Naive thymus-derived CD8-positive, alpha-beta T cell (primary cell): ENCODE data around the gene LRRC28. TPM values are rescaled to one million over a fixed set of nuclear protein-coding genes. Genes with fewer than 3 reads are reported as not detected.

Source experiments
- ATAC-seq, 2 donors: fragments of 150-1000 bp; cut with Tn5 transposase in 1 of 2; sonication (Bioruptor Pico), chemical (Tn5 transposase) in 1 of 2; 1 replicate in 1 of 2; 2 replicates in 1 of 2; pipeline ENCODE4 v1.10.0; 2021; ENCODE audit warnings: mild to moderate bottlenecking in 2 of 2, moderate library complexity in 2 of 2
- POLR2A ChIA-PET: fragments of 350-600 bp; sonication (Branson Sonifier 250); formaldehyde crosslinking; loops from one replicate; lab custom pipeline; 2021; ENCODE audit warnings: antibody characterized with exemption; lab: Charles Lee
- DNase-seq, 10 donors: peaks; one replicate each; pipeline versions ENCODE4 v3.0.0 to v3.0.0-alpha.2; 2020 to 2022
- H3K27ac Mint-ChIP-seq, 10 donors: one replicate each; pipeline ENCODE4 v1.8.0; 2020 to 2022; ENCODE audit warnings: mild to moderate bottlenecking in 10 of 10, mixed read lengths in 10 of 10, moderate library complexity in 4 of 10, inconsistent platforms in 1 of 10
- H3K27me3 Mint-ChIP-seq, 5 donors: one replicate each; pipeline ENCODE4 v1.8.0; 2021 to 2022; ENCODE audit warnings: mixed read lengths in 5 of 5
- H3K36me3 Mint-ChIP-seq, 3 donors: one replicate each; pipeline ENCODE4 v1.8.0; 2020 to 2022; ENCODE audit warnings: mixed read lengths in 3 of 3, mild to moderate bottlenecking in 2 of 3, inconsistent platforms in 1 of 3
- H3K4me1 Mint-ChIP-seq, 4 donors: one replicate each; pipeline ENCODE4 v1.8.0; 2021 to 2022; ENCODE audit warnings: mixed read lengths in 4 of 4
- H3K4me3 Mint-ChIP-seq, 10 donors: one replicate each; pipeline ENCODE4 v1.8.0; 2020 to 2022; ENCODE audit warnings: mild to moderate bottlenecking in 10 of 10, mixed read lengths in 10 of 10, moderate library complexity in 6 of 10, inconsistent platforms in 1 of 10
- H3K9me3 Mint-ChIP-seq, 9 donors: one replicate each; pipeline ENCODE4 v1.8.0; 2020 to 2022; ENCODE audit warnings: mixed read lengths in 9 of 9, mild to moderate bottlenecking in 3 of 9, inconsistent platforms in 1 of 9, moderate library complexity in 1 of 9
- polyA plus RNA-seq, 3 donors: library from polyadenylated mRNA; unstranded; fragments of 300-500 nt; fragmentation: Illumina TruSeq; gene quantifications; one replicate each; pipeline ENCODE4 v1.2.3, GENCODE V29; 2021
- total RNA-seq, 8 experiments: library from RNA in 2 of 8; stranded (reverse) in 2 of 8; gene quantifications; one replicate each; pipeline ENCODE4 v1.2.3 and lab custom pipeline; 2021 to 2026

The LRRC28 gene
- total and polyA plus RNA-seq, 5 experiments from 2014 or later = 14.9 to 21.4 (median 16.7) TPM

- Mint-ChIP-seq H3K27me3 (no peaks in the 10 kb centered on the region), H3K4me1 (peaks cover 0 to 3% (median 0%) of the 10 kb centered on the region in 4 donors), H3K36me3 (peaks cover 0 to 11% (median 10%) of the 10 kb centered on the region in 3 donors), H3K4me3 (no peak overlapping the region), H3K9me3 (no peaks in the 10 kb centered on the region), H3K27ac (peak overlapping the region in 1 of 10 donors; percentile 63)
- POLR2A ChIA-PET = no interaction called here
- no peak for DNase-seq
- ATAC-seq = no peak
These were observed 85.5 kb downstream of the LRRC28 start for GRCh38 chr15:99336794-99337193.

GRCh38 chr15:99340347-99340746, 89.1 kb downstream of the LRRC28 start:
- no peak overlapping the region for H3K4me3 Mint-ChIP-seq
- POLR2A ChIA-PET = no interaction called here
- peaks cover 4 to 12% (median 7%) of the 10 kb centered on the region in 4 donors for H3K4me1 Mint-ChIP-seq
- H3K27ac Mint-ChIP-seq = no peak overlapping the region
- no peaks in the 10 kb centered on the region for H3K9me3 Mint-ChIP-seq
- no peaks in the 10 kb centered on the region for H3K27me3 Mint-ChIP-seq
- no peak for DNase-seq
- H3K36me3 Mint-ChIP-seq = peaks cover 0 to 7% (median 6%) of the 10 kb centered on the region in 3 donors
- no peak for ATAC-seq

GRCh38 chr15:99341786-99342185, 90.5 kb downstream of the LRRC28 start:
- Mint-ChIP-seq H3K4me1 (peaks cover 5 to 12% (median 7%) of the 10 kb centered on the region in 4 donors), H3K4me3 (no peak overlapping the region), H3K27me3 (no peaks in the 10 kb centered on the region), H3K9me3 (no peaks in the 10 kb centered on the region), H3K27ac (peak overlapping the region in 1 of 10 donors; percentile 67), H3K36me3 (peaks cover 0 to 4% (median 3%) of the 10 kb centered on the region in 3 donors)
- DNase-seq = no peak
- no peak for ATAC-seq
- POLR2A ChIA-PET = interaction anchor here (0.9 to 1.2 kb wide), 2 partner anchors 82 to 362 kb away, joined by 3 read pairs; no protein-coding TSS in a partner anchor

GRCh38 chr15:99343208-99343607, 91.9 kb downstream of the LRRC28 start:
- Mint-ChIP-seq H3K27ac (no peak overlapping the region), H3K36me3 (peaks cover 0 to 4% (median 2%) of the 10 kb centered on the region in 3 donors), H3K4me3 (no peak overlapping the region), H3K27me3 (no peaks in the 10 kb centered on the region), H3K9me3 (no peaks in the 10 kb centered on the region), H3K4me1 (peaks cover 5 to 12% (median 7%) of the 10 kb centered on the region in 4 donors)
- no peak for DNase-seq
- POLR2A ChIA-PET = no interaction called here
- no peak for ATAC-seq

GRCh38 chr15:99343881-99344551, 92.7 kb downstream of the LRRC28 start:
- Mint-ChIP-seq H3K27me3 (no peaks in the 10 kb centered on the region), H3K36me3 (peaks cover 0 to 4% (median 0%) of the 10 kb centered on the region in 3 donors), H3K4me3 (no peak overlapping the region), H3K9me3 (no peaks in the 10 kb centered on the region), H3K27ac (peak overlapping the region in 3 of 10 donors; percentile 19 to 73 (median 39)), H3K4me1 (peaks cover 5 to 12% (median 7%) of the 10 kb centered on the region in 4 donors)
- ATAC-seq (peak; percentile 86 to 97), DNase-seq (peak; percentile 37 to 77 (median 56))
- POLR2A ChIA-PET = interaction anchor here (0.9 kb wide), 1 partner anchor 360 kb away, joined by 4 read pairs; no protein-coding TSS in a partner anchor

GRCh38 chr15:99344639-99345038, 93.4 kb downstream of the LRRC28 start:
- Mint-ChIP-seq H3K36me3 (peaks cover 0 to 4% (median 4%) of the 10 kb centered on the region in 3 donors), H3K4me1 (peaks cover 5 to 12% (median 7%) of the 10 kb centered on the region in 4 donors), H3K27ac (no peak overlapping the region), H3K4me3 (no peak overlapping the region), H3K9me3 (no peaks in the 10 kb centered on the region), H3K27me3 (no peaks in the 10 kb centered on the region)
- DNase-seq = no peak
- ATAC-seq = no peak
- POLR2A ChIA-PET = interaction anchor here (0.9 kb wide), 1 partner anchor 360 kb away, joined by 4 read pairs; no protein-coding TSS in a partner anchor

- POLR2A ChIA-PET = interaction anchor here (0.9 kb wide), 1 partner anchor 359 kb away, joined by 4 read pairs; no protein-coding TSS in a partner anchor
- Mint-ChIP-seq H3K27me3 (no peaks in the 10 kb centered on the region), H3K9me3 (no peaks in the 10 kb centered on the region), H3K36me3 (peaks cover 0 to 4% (median 4%) of the 10 kb centered on the region in 3 donors), H3K27ac (no peak overlapping the region), H3K4me3 (no peak overlapping the region), H3K4me1 (peaks cover 7 to 12% (median 7%) of the 10 kb centered on the region in 4 donors)
- DNase-seq = no peak
- no peak for ATAC-seq
These were observed 94.0 kb downstream of the LRRC28 start for GRCh38 chr15:99345242-99345641.

- H3K27ac Mint-ChIP-seq = peak overlapping the region in 1 of 10 donors; percentile 67
These were observed 94.7 kb downstream of the LRRC28 start for GRCh38 chr15:99345832-99346462.

GRCh38 chr15:99347574-99347973, 96.3 kb downstream of the LRRC28 start:
- POLR2A ChIA-PET = no interaction called here
- ATAC-seq = no peak

More at GRCh38 chr15:99345832-99346462, 94.7 kb downstream of the LRRC28 start:
- Mint-ChIP-seq H3K4me3 (no peak overlapping the region), H3K4me1 (peaks cover 7 to 12% (median 8%) of the 10 kb centered on the region in 4 donors), H3K27me3 (no peaks in the 10 kb centered on the region), H3K36me3 (peaks cover 0 to 4% (median 4%) of the 10 kb centered on the region in 3 donors), H3K9me3 (no peaks in the 10 kb centered on the region)
- POLR2A ChIA-PET = no interaction called here
- no peak for DNase-seq
- no peak for ATAC-seq

GRCh38 chr15:99348412-99348811, 97.1 kb downstream of the LRRC28 start:
- Mint-ChIP-seq H3K36me3 (peaks cover 0 to 18% (median 9%) of the 10 kb centered on the region in 3 donors), H3K9me3 (no peaks in the 10 kb centered on the region), H3K4me3 (no peak overlapping the region), H3K27me3 (no peaks in the 10 kb centered on the region), H3K4me1 (peaks cover 7 to 13% (median 10%) of the 10 kb centered on the region in 4 donors), H3K27ac (no peak overlapping the region)
- no peak for DNase-seq
- no peak for ATAC-seq
- POLR2A ChIA-PET = interaction anchor here (0.5 kb wide), 1 partner anchor 359 kb away, joined by 3 read pairs; no protein-coding TSS in a partner anchor

More at GRCh38 chr15:99347574-99347973, 96.3 kb downstream of the LRRC28 start:
- H3K36me3 Mint-ChIP-seq = peaks cover 0 to 11% (median 4%) of the 10 kb centered on the region in 3 donors
- H3K27me3 Mint-ChIP-seq = no peaks in the 10 kb centered on the region
- no peak overlapping the region for H3K27ac Mint-ChIP-seq
- H3K4me3 Mint-ChIP-seq = no peak overlapping the region
- DNase-seq = no peak
- H3K9me3 Mint-ChIP-seq = no peaks in the 10 kb centered on the region
- H3K4me1 Mint-ChIP-seq = peaks cover 7 to 13% (median 10%) of the 10 kb centered on the region in 4 donors

GRCh38 chr15:99350408-99350807, 99.1 kb downstream of the LRRC28 start:
- peaks cover 0 to 8% (median under 1%) of the 10 kb centered on the region in 4 donors for H3K4me1 Mint-ChIP-seq
- peaks cover 0 to 18% (median 13%) of the 10 kb centered on the region in 3 donors for H3K36me3 Mint-ChIP-seq
- no peaks in the 10 kb centered on the region for H3K9me3 Mint-ChIP-seq
- H3K4me3 Mint-ChIP-seq = no peak overlapping the region
- ATAC-seq = no peak
- DNase-seq = no peak
- H3K27me3 Mint-ChIP-seq = no peaks in the 10 kb centered on the region
- no peak overlapping the region for H3K27ac Mint-ChIP-seq
- POLR2A ChIA-PET = no interaction called here

- Mint-ChIP-seq H3K4me3 (no peak overlapping the region), H3K36me3 (peaks cover 4 to 22% (median 21%) of the 10 kb centered on the region in 3 donors), H3K4me1 (peaks cover 4 to 11% (median 5%) of the 10 kb centered on the region in 4 donors), H3K27me3 (no peaks in the 10 kb centered on the region), H3K27ac (no peak overlapping the region), H3K9me3 (no peaks in the 10 kb centered on the region)
- DNase-seq (no peak), ATAC-seq (no peak)
- POLR2A ChIA-PET = no interaction called here
These were observed 108.5 kb downstream of the LRRC28 start for GRCh38 chr15:99359769-99360168.
